Measurements from ENCODE around the gene LCORL. TPM values are rescaled to one million over a fixed set of nuclear protein-coding genes. Genes with fewer than 3 reads are reported as not detected.

Gene LCORL
- total RNA-seq, 1 donor from 2014 or later, result 1.4 TPM

- DNase-seq (ENCODE audit: low spot score in 2 of 2), result no peak
- Histone ChIP-seq H3K9me3 (no peaks in the 10 kb centered on the region), H3K36me3 (no peaks in the 10 kb centered on the region), H3K27me3 (no peaks in the 10 kb centered on the region), H3K27ac (no peak overlapping the region), H3K4me3 (no peak overlapping the region), H3K4me1 (no peaks in the 10 kb centered on the region)
- intact Hi-C loops (cut with DNase I), result no loop called here
- TF ChIP-seq CTCF (IDR thresholded peaks at IDR 0.05), result no peak
These were observed 34.5 kb upstream of the LCORL start for GRCh38 chr4:18056030-18056429.

GRCh38 chr4:18052158-18052557 lies 30.6 kb upstream of the LCORL start:
- intact Hi-C loops (cut with DNase I), result no loop called here
- no peak for TF ChIP-seq CTCF (IDR thresholded peaks at IDR 0.05)

GRCh38 chr4:18051281-18051680 lies 29.7 kb upstream of the LCORL start:
- H3K4me1 ChIP-seq, result no peaks in the 10 kb centered on the region
- H3K27me3 ChIP-seq, result no peaks in the 10 kb centered on the region
- TF ChIP-seq CTCF (IDR thresholded peaks at IDR 0.05), result no peak
- no peak overlapping the region for H3K4me3 ChIP-seq
- no peak overlapping the region for H3K27ac ChIP-seq
- DNase-seq (ENCODE audit: low spot score in 2 of 2), result no peak
- no peaks in the 10 kb centered on the region for H3K36me3 ChIP-seq
- H3K9me3 ChIP-seq, result no peaks in the 10 kb centered on the region
- intact Hi-C loops (cut with DNase I), result no loop called here

More at GRCh38 chr4:18052158-18052557, 30.6 kb upstream of the LCORL start:
- Histone ChIP-seq H3K27ac (no peak overlapping the region), H3K4me3 (no peak overlapping the region), H3K4me1 (no peaks in the 10 kb centered on the region), H3K36me3 (no peaks in the 10 kb centered on the region), H3K27me3 (no peaks in the 10 kb centered on the region), H3K9me3 (no peaks in the 10 kb centered on the region)
- no peak for DNase-seq (ENCODE audit: low spot score in 2 of 2)

- Histone ChIP-seq H3K4me1 (no peaks in the 10 kb centered on the region), H3K27ac (no peak overlapping the region), H3K9me3 (no peaks in the 10 kb centered on the region), H3K36me3 (no peaks in the 10 kb centered on the region), H3K4me3 (no peak overlapping the region), H3K27me3 (no peaks in the 10 kb centered on the region)
- intact Hi-C loops (cut with DNase I), result no loop called here
- DNase-seq (ENCODE audit: low spot score in 2 of 2), result no peak
- TF ChIP-seq CTCF (IDR thresholded peaks at IDR 0.05), result no peak
These were observed 28.9 kb upstream of the LCORL start for GRCh38 chr4:18050448-18050847.

- TF ChIP-seq CTCF (IDR thresholded peaks at IDR 0.05), result no peak
- Histone ChIP-seq H3K4me3 (no peak overlapping the region), H3K36me3 (no peaks in the 10 kb centered on the region), H3K4me1 (no peaks in the 10 kb centered on the region), H3K9me3 (no peaks in the 10 kb centered on the region), H3K27ac (no peak overlapping the region), H3K27me3 (no peaks in the 10 kb centered on the region)
- intact Hi-C loops (cut with DNase I), result no loop called here
- DNase-seq (ENCODE audit: low spot score in 2 of 2), result no peak
These were observed 27.9 kb upstream of the LCORL start for GRCh38 chr4:18049446-18049845.

- TF ChIP-seq CTCF (IDR thresholded peaks at IDR 0.05), result no peak
- Histone ChIP-seq H3K36me3 (no peaks in the 10 kb centered on the region), H3K9me3 (no peaks in the 10 kb centered on the region), H3K4me3 (no peak overlapping the region), H3K27ac (no peak overlapping the region), H3K27me3 (no peaks in the 10 kb centered on the region), H3K4me1 (no peaks in the 10 kb centered on the region)
- intact Hi-C loops (cut with DNase I), result no loop called here
- DNase-seq (ENCODE audit: low spot score in 2 of 2), result no peak
These were observed 21.2 kb upstream of the LCORL start for GRCh38 chr4:18042754-18043153.
